Body of pancreas (tissue), 4 donors: ENCODE measurements around the gene KIAA1328.

ENCODE experiments used
- CTCF ChIP-seq, 7 experiments: fragments of 450-650 bp in 4 of 7; fragments of 200-600 bp in 3 of 7; sonication (generic) in 3 of 7; IDR thresholded peaks; one replicate each; pipeline ENCODE4 v1.5.1; 2016 to 2019; ENCODE audit warnings: antibody characterized with exemption in 7 of 7
- POLR2A ChIP-seq, 3 donors: fragments of 450-650 bp; IDR thresholded peaks; one replicate each; pipeline ENCODE4 v1.6.1; 2016; ENCODE audit warnings: antibody characterized with exemption in 3 of 3, mild to moderate bottlenecking in 2 of 3

GRCh38 chr18:37064187-37064586 lies 235.3 kb downstream of the KIAA1328 start:
- TF ChIP-seq CTCF (IDR thresholded peaks at IDR 0.05) = no peak
- no peak for TF ChIP-seq POLR2A (IDR thresholded peaks at IDR 0.05)
